ENCODE results near the gene MANSC1. TPM values are rescaled to one million over a fixed set of nuclear protein-coding genes. Genes with fewer than 3 reads are reported as not detected.

MANSC1 gene
- total and polyA plus RNA-seq, 10 of the 15 experiments (the other 5 are each of a cell fraction or from before 2014, with no cell fraction given) = 0.02 to 0.23 (median 0.11) TPM; not detected in 2

DNA sequence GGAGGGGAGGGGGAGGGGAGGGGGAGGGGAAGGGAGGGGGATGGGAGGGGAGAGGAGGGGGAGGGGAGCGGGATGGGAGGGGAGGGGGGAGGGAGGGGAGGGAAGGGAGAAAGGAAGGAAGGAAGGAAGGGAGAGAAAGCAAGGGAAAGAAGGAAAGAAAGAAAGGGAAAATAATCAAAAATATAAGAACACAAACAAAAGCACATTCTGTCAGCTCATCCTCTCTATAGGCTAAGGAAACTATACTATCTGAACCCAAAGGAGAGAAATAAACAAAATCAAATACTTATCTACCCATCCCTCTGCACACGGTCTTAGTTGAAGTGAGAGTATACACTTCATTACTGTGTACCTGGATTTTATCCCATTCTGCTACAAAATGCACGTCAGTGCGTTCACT is 26.9 kb downstream of the MANSC1 start:
- Histone ChIP-seq H4K20me1 (ENCODE audit: control insufficient read depth, insufficient read depth) (no peaks in the 10 kb centered on the region), H3K4me2 (ENCODE audit: control insufficient read depth, insufficient read depth) (no peak overlapping the region), H3K9ac (ENCODE audit: control insufficient read depth, insufficient read depth, low read length) (no peak overlapping the region), H3K79me2 (ENCODE audit: control insufficient read depth, insufficient read depth, low read length) (no peaks in the 10 kb centered on the region), H3K27ac (ENCODE audit: control insufficient read depth, insufficient read depth) (no peak overlapping the region), H3K4me1 (ENCODE audit: control insufficient read depth, insufficient read depth, low read length) (no peaks in the 10 kb centered on the region), H3K36me3 (ENCODE audit: control insufficient read depth in 2 of 2, insufficient read depth in 2 of 2, low read length in 1 of 2) (no peaks in the 10 kb centered on the region), H2AFZ (ENCODE audit: control insufficient read depth, low read depth, low read length) (no peak overlapping the region), H3K27me3 (replicated peaks in 1 of 2; ENCODE audit: control insufficient read depth in 2 of 2, insufficient read depth in 2 of 2, low read length in 1 of 2) (no peaks in the 10 kb centered on the region), H3K9me3 (replicated peaks; ENCODE audit: control insufficient read depth, insufficient read depth, low read length) (no peaks in the 10 kb centered on the region), H3K4me3 (no peak overlapping the region)
- ChIA-PET CTCF (interaction anchor here (14.9 kb wide), 1 partner anchor 239 kb away, joined by 214 read pairs; no protein-coding TSS in a partner anchor), POLR2A (no interaction called here), RAD21 (ENCODE audit: unreplicated experiment) (no interaction called here), SMC1A (ENCODE audit: uncharacterized antibody, unreplicated experiment) (interaction anchor here (8.7 kb wide), 1 partner anchor 239 kb away, joined by 112 read pairs; no protein-coding TSS in a partner anchor)
- TF ChIP-seq JUND (IDR thresholded peaks at IDR 0.05; ENCODE audit: low read depth, low read length) (no peak), SMARCA5 (IDR thresholded peaks at IDR 0.05) (no peak), MXI1 (IDR thresholded peaks at IDR 0.05; ENCODE audit: low read depth, low read length) (no peak), KDM1A (IDR thresholded peaks at IDR 0.05; ENCODE audit: borderline replicate concordance) (no peak), FOXK2 (IDR thresholded peaks at IDR 0.05) (no peak), FOS (IDR thresholded peaks at IDR 0.05; ENCODE audit: borderline replicate concordance, extremely low read depth, insufficient read length) (no peak), ZNF384 (IDR thresholded peaks at IDR 0.05; ENCODE audit: borderline replicate concordance, low read depth, low read length) (no peak), SIX5 (IDR thresholded peaks at IDR 0.05; ENCODE audit: low read depth, low read length, severe bottlenecking) (no peak)
- TF ChIP-seq, protein P1, sequence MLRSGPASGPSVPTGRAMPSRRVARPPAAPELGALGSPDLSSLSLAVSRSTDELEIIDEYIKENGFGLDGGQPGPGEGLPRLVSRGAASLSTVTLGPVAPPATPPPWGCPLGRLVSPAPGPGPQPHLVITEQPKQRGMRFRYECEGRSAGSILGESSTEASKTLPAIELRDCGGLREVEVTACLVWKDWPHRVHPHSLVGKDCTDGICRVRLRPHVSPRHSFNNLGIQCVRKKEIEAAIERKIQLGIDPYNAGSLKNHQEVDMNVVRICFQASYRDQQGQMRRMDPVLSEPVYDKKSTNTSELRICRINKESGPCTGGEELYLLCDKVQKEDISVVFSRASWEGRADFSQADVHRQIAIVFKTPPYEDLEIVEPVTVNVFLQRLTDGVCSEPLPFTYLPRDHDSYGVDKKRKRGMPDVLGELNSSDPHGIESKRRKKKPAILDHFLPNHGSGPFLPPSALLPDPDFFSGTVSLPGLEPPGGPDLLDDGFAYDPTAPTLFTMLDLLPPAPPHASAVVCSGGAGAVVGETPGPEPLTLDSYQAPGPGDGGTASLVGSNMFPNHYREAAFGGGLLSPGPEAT (IDR thresholded peaks at IDR 0.05; ENCODE audit: low read depth) = no peak
- BruUV-seq (replicated peaks) = no TSS peak
- in situ Hi-C loops (cut with MboI) (loop anchor here (10.0 kb wide), 1 partner anchor 738 kb away; no protein-coding TSS in a partner anchor), intact Hi-C loops (cut with micrococcal nuclease; ENCODE audit: unreplicated experiment) (loop anchor here (10.0 kb wide), 1 partner anchor 148 kb away; no protein-coding TSS in a partner anchor)
- 55% methylated on average over 4 of the region's 4 CpGs for WGBS (ENCODE audit: insufficient coverage, insufficient replicate concordance, low lambda C conversion rate, missing lambda C conversion rate)
- FAIRE-seq = no peak
- ATAC-seq = no peak
- DNase-seq (ENCODE audit: low read depth, low spot score) = no peak

All from GM12878 (cell line).